ENCODE results near the gene TMF1. TPM values are rescaled to one million over a fixed set of nuclear protein-coding genes. Genes with fewer than 3 reads are reported as not detected.

TMF1 gene
- total and polyA plus RNA-seq, 2 donors (not counting 1 experiment from before 2014, with no cell fraction given), result 27.5 to 51.5 TPM

- peak overlapping the region; percentile 95 for H3K27ac ChIP-seq (ENCODE audit: insufficient read depth, low read length)
- H3K27me3 ChIP-seq (ENCODE audit: control insufficient read depth, insufficient read depth, low read length), result no peaks in the 10 kb centered on the region
- peak overlapping the region; percentile 10 for H2AFZ ChIP-seq (ENCODE audit: low read length)
- H3K9ac ChIP-seq (ENCODE audit: insufficient read depth, low read length), result peak overlapping the region; percentile 96
- DNase-seq (ENCODE audit: low read depth in 2 of 2), result peak; percentile 50 to 79
- peaks cover 4% of the 10 kb centered on the region for H3K36me3 ChIP-seq (ENCODE audit: control insufficient read depth, insufficient read depth, low read length)
- TF ChIP-seq EZH2 (IDR thresholded peaks at IDR 0.05; ENCODE audit: low read length, missing control alignments) (no peak), CTCF (conservative IDR thresholded peaks at IDR 0.05 in 1 of 2, IDR thresholded peaks at IDR 0.05 in 1 of 2; ENCODE audit: low read depth in 1 of 2, low read length in 2 of 2) (no peak)
- peak overlapping the region; percentile 94 for H3K4me2 ChIP-seq (ENCODE audit: extremely low read depth, insufficient read depth, low read length)
- peak overlapping the region; percentile 34 to 71 (median 58) for H3K4me3 ChIP-seq (replicated peaks in 1 of 4; ENCODE audit: control extremely low read depth in 1 of 4, insufficient read depth in 1 of 4, low read depth in 3 of 4, low read length in 4 of 4)
- no peaks in the 10 kb centered on the region for H4K20me1 ChIP-seq (ENCODE audit: control insufficient read depth, extremely low read depth, insufficient read depth, low read length)
- no peaks in the 10 kb centered on the region for H3K9me3 ChIP-seq (ENCODE audit: control insufficient read depth, insufficient read depth, low read depth, low read length)
- H3K79me2 ChIP-seq (ENCODE audit: control insufficient read depth, insufficient read depth, low read length), result no peaks in the 10 kb centered on the region
- peaks cover 13% of the 10 kb centered on the region for H3K4me1 ChIP-seq (ENCODE audit: control insufficient read depth, extremely low read depth, insufficient read depth, low read length)
Measured at GRCh38 chr3:69012800-69013252, 39.3 kb downstream of the TMF1 start.

- H3K9ac ChIP-seq (ENCODE audit: insufficient read depth, low read length), result peak overlapping the region; percentile 96
- H3K27ac ChIP-seq (ENCODE audit: insufficient read depth, low read length), result peak overlapping the region; percentile 95
- peak overlapping the region; percentile 94 for H3K4me2 ChIP-seq (ENCODE audit: extremely low read depth, insufficient read depth, low read length)
- no peaks in the 10 kb centered on the region for H4K20me1 ChIP-seq (ENCODE audit: control insufficient read depth, extremely low read depth, insufficient read depth, low read length)
- H3K4me3 ChIP-seq (replicated peaks in 1 of 4; ENCODE audit: control extremely low read depth in 1 of 4, insufficient read depth in 1 of 4, low read depth in 3 of 4, low read length in 4 of 4), result peak overlapping the region; percentile 34 to 71 (median 58)
- TF ChIP-seq CTCF (conservative IDR thresholded peaks at IDR 0.05 in 1 of 2, IDR thresholded peaks at IDR 0.05 in 1 of 2; ENCODE audit: low read depth in 1 of 2, low read length in 2 of 2), result no peak
- H3K79me2 ChIP-seq (ENCODE audit: control insufficient read depth, insufficient read depth, low read length), result no peaks in the 10 kb centered on the region
- peaks cover 4% of the 10 kb centered on the region for H3K36me3 ChIP-seq (ENCODE audit: control insufficient read depth, insufficient read depth, low read length)
- peak overlapping the region; percentile 10 for H2AFZ ChIP-seq (ENCODE audit: low read length)
- H3K27me3 ChIP-seq (ENCODE audit: control insufficient read depth, insufficient read depth, low read length), result no peaks in the 10 kb centered on the region
- H3K9me3 ChIP-seq (ENCODE audit: control insufficient read depth, insufficient read depth, low read depth, low read length), result no peaks in the 10 kb centered on the region
- peak; percentile 53 to 71 for DNase-seq (ENCODE audit: low read depth in 2 of 2)
- H3K4me1 ChIP-seq (ENCODE audit: control insufficient read depth, extremely low read depth, insufficient read depth, low read length), result peaks cover 13% of the 10 kb centered on the region
Measured at GRCh38 chr3:69012100-69012799, 39.9 kb downstream of the TMF1 start.

- Histone ChIP-seq H3K79me2 (ENCODE audit: control insufficient read depth, insufficient read depth, low read length) (no peaks in the 10 kb centered on the region), H3K36me3 (ENCODE audit: control insufficient read depth, insufficient read depth, low read length) (peaks cover 4% of the 10 kb centered on the region), H2AFZ (ENCODE audit: low read length) (no peak overlapping the region), H3K4me1 (ENCODE audit: control insufficient read depth, extremely low read depth, insufficient read depth, low read length) (peaks cover 13% of the 10 kb centered on the region), H3K9me3 (ENCODE audit: control insufficient read depth, insufficient read depth, low read depth, low read length) (no peaks in the 10 kb centered on the region), H3K4me2 (ENCODE audit: extremely low read depth, insufficient read depth, low read length) (peak overlapping the region; percentile 94), H3K9ac (ENCODE audit: insufficient read depth, low read length) (no peak overlapping the region), H4K20me1 (ENCODE audit: control insufficient read depth, extremely low read depth, insufficient read depth, low read length) (no peaks in the 10 kb centered on the region), H3K4me3 (replicated peaks in 1 of 4; ENCODE audit: control extremely low read depth in 1 of 4, insufficient read depth in 1 of 4, low read depth in 3 of 4, low read length in 4 of 4) (peak overlapping the region in 1 of 4 experiments; percentile 71), H3K27me3 (ENCODE audit: control insufficient read depth, insufficient read depth, low read length) (no peaks in the 10 kb centered on the region), H3K27ac (ENCODE audit: insufficient read depth, low read length) (peak overlapping the region; percentile 95)
- DNase-seq (ENCODE audit: low read depth in 2 of 2), result peak in 1 of 2 donors; percentile 32
- TF ChIP-seq CTCF (conservative IDR thresholded peaks at IDR 0.05 in 1 of 2, IDR thresholded peaks at IDR 0.05 in 1 of 2; ENCODE audit: low read depth in 1 of 2, low read length in 2 of 2) (no peak), EZH2 (IDR thresholded peaks at IDR 0.05; ENCODE audit: low read length, missing control alignments) (no peak)
Measured at GRCh38 chr3:69011096-69011730, 40.9 kb downstream of the TMF1 start.
